SK-N-SH (cell line): ENCODE data around the gene APBA2. TPM values are rescaled to one million over a fixed set of nuclear protein-coding genes. Genes with fewer than 3 reads are reported as not detected.
A peak's percentile ranks its signal among the peaks of the same experiment; 100 is the strongest.

Experiments
- CTCF ChIA-PET: fragments of 300-600, 350-600 bp; formaldehyde crosslinking; extraction: SDS; loops from one replicate; lab custom pipeline; 2021; lab: Yijun Ruan, JAX
- POLR2A ChIA-PET: fragments of 350-600 bp; sonication (Branson Sonifier 250); formaldehyde crosslinking; extraction: SDS; loops from one replicate; lab custom pipeline; 2020; ENCODE audit warnings: antibody characterized with exemption, inconsistent platforms; lab: Yijun Ruan, JAX
- DNase-seq: peaks from one replicate; pipeline ENCODE4 v3.0.0; 2012
- H2AFZ ChIP-seq: fragments of 200-600 bp; sonication (generic); 2 replicates; pipeline ENCODE4 v1.8.1; 2016; ENCODE audit warnings: antibody characterized with exemption, mild to moderate bottlenecking, low read depth
- H3F3A ChIP-seq: fragments of 200-600 bp; sonication (generic); replicated peaks from 2 replicates; pipeline ENCODE3; 2016; ENCODE audit warnings: antibody characterized with exemption, mild to moderate bottlenecking; ENCODE audit not compliant: insufficient read depth
- H3K27ac ChIP-seq, 2 experiments: fragments of 200-500 bp in 1 of 2; fragments of 200-600 bp in 1 of 2; sonication (Bioruptor generic) in 1 of 2; sonication (generic), shearing (Covaris generic) in 1 of 2; 2 replicates each; pipeline versions ENCODE4 v1.5.1 to v1.6.1; 2014 to 2016; ENCODE audit warnings: low read depth in 2 of 2, inconsistent platforms in 1 of 2, low read length in 1 of 2, mild to moderate bottlenecking in 1 of 2, mixed read lengths in 1 of 2
- H3K27me3 ChIP-seq: fragments of 200-600 bp; sonication (generic), shearing (Covaris generic); 2 replicates; pipeline ENCODE4 v1.6.1; 2016; ENCODE audit warnings: mixed run types; ENCODE audit not compliant: insufficient read depth
- H3K36me3 ChIP-seq, 2 experiments: fragments of 200-500 bp in 1 of 2; fragments of 200-600 bp in 1 of 2; sonication (Bioruptor generic) in 1 of 2; sonication (generic) in 1 of 2; replicated peaks in 1 of 2; 2 replicates each; pipeline versions ENCODE3 to v1.5.1; 2014 to 2016; ENCODE audit warnings: low read length in 1 of 2, mild to moderate bottlenecking in 1 of 2; ENCODE audit not compliant: insufficient read depth in 2 of 2, control insufficient read depth in 1 of 2
- H3K4me1 ChIP-seq, 2 experiments: fragments of 200-500 bp in 1 of 2; fragments of 200-600 bp in 1 of 2; sonication (Bioruptor generic) in 1 of 2; sonication (generic), shearing (Covaris generic) in 1 of 2; 2 replicates each; pipeline versions ENCODE4 v1.5.1 to v1.6.1; 2014 to 2016; ENCODE audit warnings: low read depth in 1 of 2, low read length in 1 of 2, mixed run types in 1 of 2; ENCODE audit not compliant: insufficient read depth in 2 of 2, control insufficient read depth in 1 of 2
- H3K4me2 ChIP-seq: fragments of 200-600 bp; sonication (generic), shearing (Covaris generic); 2 replicates; pipeline ENCODE4 v1.6.1; 2017; ENCODE audit warnings: mixed run types
- H3K4me3 ChIP-seq, 2 experiments: fragments of 200-500 bp in 1 of 2; fragments of 200-600 bp in 1 of 2; sonication (Bioruptor generic) in 1 of 2; sonication (generic), shearing (Covaris generic) in 1 of 2; 2 replicates each; pipeline versions ENCODE4 v1.5.1 to v1.8.1; 2014 to 2016; ENCODE audit warnings: low read depth in 2 of 2, inconsistent platforms in 1 of 2, low read length in 1 of 2, mild to moderate bottlenecking in 1 of 2, mixed read lengths in 1 of 2, moderate library complexity in 1 of 2
- H3K79me2 ChIP-seq: fragments of 200-600 bp; sonication (generic); 2 replicates; pipeline ENCODE4 v1.8.1; 2017; ENCODE audit warnings: mild to moderate bottlenecking; ENCODE audit not compliant: insufficient read depth
- H3K9ac ChIP-seq: fragments of 200-600 bp; sonication (generic); 2 replicates; pipeline ENCODE4 v1.6.1; 2017; ENCODE audit warnings: mixed run types
- H3K9me2 ChIP-seq: fragments of 200-600 bp; sonication (generic); 2 replicates; pipeline ENCODE4 v1.6.1; 2017; ENCODE audit warnings: mixed run types
- H3K9me3 ChIP-seq: fragments of 200-600 bp; sonication (generic); 2 replicates; pipeline ENCODE4 v1.6.1; 2017; ENCODE audit warnings: mixed run types, mild to moderate bottlenecking, moderate library complexity
- H4K20me1 ChIP-seq: fragments of 200-600 bp; sonication (generic); 2 replicates; pipeline ENCODE4 v1.6.1; 2017; ENCODE audit warnings: mild to moderate bottlenecking, mixed run types; ENCODE audit not compliant: insufficient read depth
- CHD2 ChIP-seq: fragments of 150-350 bp; IDR thresholded peaks from 2 replicates; pipeline ENCODE4 v1.6.1; 2018; ENCODE audit warnings: low read length; ENCODE audit not compliant: partially characterized antibody
- ELF1 ChIP-seq: IDR thresholded peaks from 2 replicates; pipeline ENCODE4 v1.4.0; 2012
- FOXJ3 ChIP-seq: sonication (generic); formaldehyde crosslinking; IDR thresholded peaks from 2 replicates; pipeline ENCODE4 v1.5.1; 2020; ENCODE audit warnings: mild to moderate bottlenecking, missing genetic modification reagents
- GATA2 ChIP-seq: sonication (generic); formaldehyde crosslinking; IDR thresholded peaks from 2 replicates; pipeline ENCODE4 v1.5.0; 2020; ENCODE audit warnings: mild to moderate bottlenecking, missing genetic modification reagents
- MXI1 ChIP-seq: IDR thresholded peaks from 2 replicates; pipeline ENCODE4 v1.6.1; 2012; ENCODE audit warnings: mild to moderate bottlenecking, low read depth, low read length, improper control_type of control experiment
- POLR2AphosphoS5 ChIP-seq: IDR thresholded peaks from 2 replicates; pipeline ENCODE4 v1.6.1; 2012; ENCODE audit warnings: low read depth, low read length
- RAD21 ChIP-seq: IDR thresholded peaks from 2 replicates; pipeline ENCODE4 v1.6.1; 2012; ENCODE audit warnings: mild to moderate bottlenecking, low read length
- RCOR1 ChIP-seq: fragments of 150-350 bp; IDR thresholded peaks from 2 replicates; pipeline ENCODE4 v1.6.1; 2017; ENCODE audit warnings: antibody characterized with exemption, low read length
- REST ChIP-seq: IDR thresholded peaks from 2 replicates; pipeline ENCODE4 v1.6.1; 2012; ENCODE audit warnings: mild to moderate bottlenecking, low read depth, low read length, moderate library complexity
- RFX5 ChIP-seq: IDR thresholded peaks from 2 replicates; pipeline ENCODE4 v1.6.1; 2012; ENCODE audit warnings: mild to moderate bottlenecking, improper control_type of control experiment, low read length
- SIN3A ChIP-seq: IDR thresholded peaks from 2 replicates; pipeline ENCODE4 v1.6.1; 2012; ENCODE audit warnings: low read depth, mild to moderate bottlenecking, low read length, moderate library complexity, borderline replicate concordance
- WGBS: methylation state at CpG from one replicate; pipeline ENCODE4 v1.1.6; 2017; ENCODE audit warnings: low lambda C conversion rate; 5-methylcytosine and 5-hydroxymethylcytosine counted together
- polyA plus RNA-seq, 3 experiments: library from polyadenylated mRNA; depleted of rRNA; stranded (reverse); fragments of >200 nt; gene quantifications; 2 replicates each; pipeline ENCODE4 v1.2.3, GENCODE V29; 2012
- TF ChIP-seq, protein P1 (sequence below): fragments of 200-600 bp; sonication (generic); IDR thresholded peaks from 2 replicates; pipeline ENCODE4 v1.6.1; 2017; ENCODE audit warnings: antibody characterized with exemption, mild to moderate bottlenecking, moderate library complexity
- TF ChIP-seq, protein P2 (sequence below): IDR thresholded peaks from 2 replicates; pipeline ENCODE4 v1.4.0; 2012; ENCODE audit warnings: low read depth
- TF ChIP-seq, protein P3 (sequence below): fragments of 150-350 bp; IDR thresholded peaks from 2 replicates; pipeline ENCODE4 v1.6.1; 2016; ENCODE audit warnings: mild to moderate bottlenecking, low read depth, low read length

Gene APBA2
- polyA plus RNA-seq, 1 of the 3 experiments (the other 2 are of a cell fraction): 12.7 TPM

GRCh38 chr15:28921919-28922706, 36.3 kb downstream of the APBA2 start:
- no peak for TF ChIP-seq GATA2 (CRISPR knock-in tag)
- TF ChIP-seq, protein P1, sequence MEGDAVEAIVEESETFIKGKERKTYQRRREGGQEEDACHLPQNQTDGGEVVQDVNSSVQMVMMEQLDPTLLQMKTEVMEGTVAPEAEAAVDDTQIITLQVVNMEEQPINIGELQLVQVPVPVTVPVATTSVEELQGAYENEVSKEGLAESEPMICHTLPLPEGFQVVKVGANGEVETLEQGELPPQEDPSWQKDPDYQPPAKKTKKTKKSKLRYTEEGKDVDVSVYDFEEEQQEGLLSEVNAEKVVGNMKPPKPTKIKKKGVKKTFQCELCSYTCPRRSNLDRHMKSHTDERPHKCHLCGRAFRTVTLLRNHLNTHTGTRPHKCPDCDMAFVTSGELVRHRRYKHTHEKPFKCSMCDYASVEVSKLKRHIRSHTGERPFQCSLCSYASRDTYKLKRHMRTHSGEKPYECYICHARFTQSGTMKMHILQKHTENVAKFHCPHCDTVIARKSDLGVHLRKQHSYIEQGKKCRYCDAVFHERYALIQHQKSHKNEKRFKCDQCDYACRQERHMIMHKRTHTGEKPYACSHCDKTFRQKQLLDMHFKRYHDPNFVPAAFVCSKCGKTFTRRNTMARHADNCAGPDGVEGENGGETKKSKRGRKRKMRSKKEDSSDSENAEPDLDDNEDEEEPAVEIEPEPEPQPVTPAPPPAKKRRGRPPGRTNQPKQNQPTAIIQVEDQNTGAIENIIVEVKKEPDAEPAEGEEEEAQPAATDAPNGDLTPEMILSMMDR: peak; percentile 36
- no peak overlapping the region for H3K4me3 ChIP-seq

DNA sequence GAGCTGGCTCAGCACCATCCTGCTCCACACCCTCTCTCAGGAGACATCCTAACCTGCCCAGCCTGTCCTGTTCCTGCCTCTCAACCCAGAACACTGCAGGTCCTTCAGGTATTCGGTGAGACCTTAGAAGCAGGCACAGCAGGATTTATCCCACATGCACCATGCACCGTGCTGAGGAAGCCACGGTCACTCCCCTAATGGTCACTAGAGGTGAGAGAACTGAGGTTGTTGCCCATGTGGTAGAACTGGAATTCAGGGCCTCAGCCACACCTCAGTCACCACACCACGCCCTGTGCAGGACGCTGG, 36.9 kb downstream of the APBA2 start:
- DNase-seq: no peak
- 70% methylated on average over 5 of the region's 5 CpGs for WGBS
- Histone ChIP-seq H3F3A (no peaks in the 10 kb centered on the region), H3K9me2 (no peaks in the 10 kb centered on the region), H3K79me2 (no peaks in the 10 kb centered on the region), H3K9ac (no peak overlapping the region), H3K9me3 (no peaks in the 10 kb centered on the region), H4K20me1 (no peaks in the 10 kb centered on the region), H3K36me3 (peaks cover 0 to 9% of the 10 kb centered on the region in 2 experiments), H3K27me3 (no peaks in the 10 kb centered on the region), H3K4me2 (no peak overlapping the region), H3K4me3 (no peak overlapping the region), H2AFZ (no peak overlapping the region), H3K27ac (no peak overlapping the region), H3K4me1 (peaks cover 0 to 10% of the 10 kb centered on the region in 2 experiments; a peak in 1 of 4 replicates)
- CTCF ChIA-PET: interaction anchor here (2.2 kb wide), 1 partner anchor 52 kb away, joined by 7 read pairs; no protein-coding TSS in a partner anchor
- POLR2A ChIA-PET: no interaction called here
- TF ChIP-seq ELF1: no peak
- no peak for TF ChIP-seq RCOR1
- TF ChIP-seq FOXJ3 (CRISPR knock-in tag): no peak
- TF ChIP-seq RFX5: no peak
- no peak for TF ChIP-seq REST
- TF ChIP-seq, protein P2, sequence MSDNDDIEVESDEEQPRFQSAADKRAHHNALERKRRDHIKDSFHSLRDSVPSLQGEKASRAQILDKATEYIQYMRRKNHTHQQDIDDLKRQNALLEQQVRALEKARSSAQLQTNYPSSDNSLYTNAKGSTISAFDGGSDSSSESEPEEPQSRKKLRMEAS: no peak
- no peak for TF ChIP-seq CHD2
- no peak for TF ChIP-seq MXI1
- no peak for TF ChIP-seq SIN3A
- TF ChIP-seq, protein P3, sequence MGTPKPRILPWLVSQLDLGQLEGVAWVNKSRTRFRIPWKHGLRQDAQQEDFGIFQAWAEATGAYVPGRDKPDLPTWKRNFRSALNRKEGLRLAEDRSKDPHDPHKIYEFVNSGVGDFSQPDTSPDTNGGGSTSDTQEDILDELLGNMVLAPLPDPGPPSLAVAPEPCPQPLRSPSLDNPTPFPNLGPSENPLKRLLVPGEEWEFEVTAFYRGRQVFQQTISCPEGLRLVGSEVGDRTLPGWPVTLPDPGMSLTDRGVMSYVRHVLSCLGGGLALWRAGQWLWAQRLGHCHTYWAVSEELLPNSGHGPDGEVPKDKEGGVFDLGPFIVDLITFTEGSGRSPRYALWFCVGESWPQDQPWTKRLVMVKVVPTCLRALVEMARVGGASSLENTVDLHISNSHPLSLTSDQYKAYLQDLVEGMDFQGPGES: no peak
- no peak for TF ChIP-seq RAD21
- TF ChIP-seq POLR2AphosphoS5: no peak

More at GRCh38 chr15:28921919-28922706, 36.3 kb downstream of the APBA2 start:
- Histone ChIP-seq H3K4me2 (no peak overlapping the region), H3K9me2 (no peaks in the 10 kb centered on the region), H3K9ac (no peak overlapping the region), H3K79me2 (no peaks in the 10 kb centered on the region), H3F3A (no peaks in the 10 kb centered on the region), H3K27ac (no peak overlapping the region), H2AFZ (no peak overlapping the region), H3K4me1 (peaks cover 0 to 10% of the 10 kb centered on the region in 2 experiments; a peak in 1 of 4 replicates), H3K27me3 (no peaks in the 10 kb centered on the region), H4K20me1 (no peaks in the 10 kb centered on the region), H3K36me3 (peaks cover 0 to 9% of the 10 kb centered on the region in 2 experiments), H3K9me3 (no peaks in the 10 kb centered on the region)
- CTCF ChIA-PET: interaction anchor here (1.0 to 2.2 kb wide), 4 partner anchors 9 to 167 kb away, joined by 3 to 7 read pairs (median 6); no protein-coding TSS in a partner anchor
- no peak for DNase-seq
- POLR2A ChIA-PET: no interaction called here
- 87% methylated on average over 8 of the region's 12 CpGs for WGBS
